K562 (cell line): Measurements from ENCODE around the gene SLC25A5. TPM values are rescaled to one million over a fixed set of nuclear protein-coding genes. Genes with fewer than 3 reads are reported as not detected.

Source experiments
- ARID2 ChIP-seq: fragments of 450-650 bp; IDR thresholded peaks from 2 replicates; pipeline ENCODE4 v1.6.1; 2017; ENCODE audit warnings: antibody characterized with exemption, mild to moderate bottlenecking
- CC2D1A ChIP-seq: fragments of 450-650 bp; IDR thresholded peaks from 2 replicates; pipeline ENCODE4 v1.6.1; 2017; ENCODE audit warnings: mild to moderate bottlenecking
- GABPB2 ChIP-seq: fragments of 250-450 bp; sonication (Bioruptor Pico); conservative IDR thresholded peaks from 2 replicates; pipeline ENCODE4 v1.5.1; 2021; ENCODE audit warnings: mild to moderate bottlenecking
- HDGF ChIP-seq: fragments of 450-650 bp; IDR thresholded peaks from 2 replicates; pipeline ENCODE4 v1.6.1; 2016
- L3MBTL2 ChIP-seq: fragments of 450-650 bp; IDR thresholded peaks from 2 replicates; pipeline ENCODE4 v1.6.1; 2016; ENCODE audit warnings: mild to moderate bottlenecking, moderate library complexity
- NR2C2 ChIP-seq, 2 experiments: fragments of 200-800 bp in 1 of 2; sonication (Bioruptor generic) in 1 of 2; sonication (generic) in 1 of 2; formaldehyde crosslinking in 1 of 2; IDR thresholded peaks; 2 replicates each; pipeline versions ENCODE4 v1.6.1 to v1.8.0; 2016 to 2022; ENCODE audit warnings: mild to moderate bottlenecking in 1 of 2, missing compliant biosample characterization in 1 of 2, missing genetic modification characterization in 1 of 2, missing genetic modification reagents in 1 of 2
- SMC3 ChIP-seq: conservative IDR thresholded peaks from 2 replicates; pipeline ENCODE4 v1.6.1; 2011; ENCODE audit warnings: low read depth, low read length, improper control_type of control experiment; ENCODE audit not compliant: insufficient read depth
- SOX6 ChIP-seq: fragments of 450-650 bp; IDR thresholded peaks from 2 replicates; pipeline ENCODE4 v1.6.1; 2014; ENCODE audit warnings: mild to moderate bottlenecking
- STAT5A ChIP-seq: IDR thresholded peaks from 2 replicates; pipeline ENCODE4 v1.6.1; 2012; ENCODE audit warnings: low read length, inconsistent platforms, borderline replicate concordance
- TEAD4 ChIP-seq, 2 experiments: sonication (generic) in 1 of 2; formaldehyde crosslinking in 1 of 2; IDR thresholded peaks; 2 replicates each; pipeline versions ENCODE4 v1.6.1 to v1.8.0; 2012 to 2022; ENCODE audit warnings: borderline replicate concordance in 1 of 2, inconsistent platforms in 1 of 2, low read length in 1 of 2, mild to moderate bottlenecking in 1 of 2, missing genetic modification reagents in 1 of 2
- XRCC5 ChIP-seq: fragments of 200-400 bp; formaldehyde crosslinking; IDR thresholded peaks from 2 replicates; pipeline ENCODE4 v1.6.1; 2017; ENCODE audit warnings: low read depth, mild to moderate bottlenecking, low read length
- polyA plus RNA-seq, 8 experiments: library from polyadenylated mRNA; depleted of rRNA in 4 of 8; stranded (reverse) in 5 of 8; unstranded in 3 of 8; fragments of >200 nt; fragmentation: Nextera tagmentation in 2 of 8; fragmentation: Illumina TruSeq in 1 of 8; extraction: Ambion mirVana in 2 of 8; extraction: Trizol in 1 of 8; gene quantifications; 2 replicates each; pipeline versions ENCODE4 v1.2.1 to v1.2.3, GENCODE V29; 2011 to 2014; ENCODE audit warnings: inconsistent platforms in 1 of 8, missing spikeins in 1 of 8
- total RNA-seq, 7 experiments: library from RNA; depleted of rRNA in 6 of 7; stranded (reverse); fragments of >200 nt in 6 of 7; fragmentation: Illumina TruSeq in 2 of 7; extraction: Trizol in 2 of 7; gene quantifications; 2 replicates each; pipeline versions ENCODE4 v1.2.1 to v1.2.3, GENCODE V29; 2011 to 2021; ENCODE audit warnings: low replicate concordance in 1 of 7
- TF ChIP-seq, protein P1 (sequence below): fragments of 450-650 bp; formaldehyde crosslinking; IDR thresholded peaks from 2 replicates; pipeline ENCODE4 v1.4.0; 2020; ENCODE audit warnings: mild to moderate bottlenecking, moderate library complexity
- TF ChIP-seq, protein P2 (sequence below): fragments of 450-650 bp; conservative IDR thresholded peaks from 2 replicates; pipeline ENCODE4 v1.6.1; 2016; ENCODE audit warnings: missing genetic modification characterization, low read depth, mild to moderate bottlenecking, control low read depth, missing compliant biosample characterization
- TF ChIP-seq, protein P3 (sequence below), 3 experiments: IDR thresholded peaks in 2 of 3; conservative IDR thresholded peaks in 1 of 3; 2 replicates each; pipeline ENCODE4 v1.5.1; 2011 to 2012; ENCODE audit warnings: low read length in 3 of 3, mild to moderate bottlenecking in 3 of 3, control low read depth in 2 of 3, improper control_type of control experiment in 1 of 3, inconsistent platforms in 1 of 3, low read depth in 1 of 3, mixed read lengths in 1 of 3, moderate library complexity in 1 of 3; ENCODE audit not compliant: insufficient read depth in 2 of 3
- TF ChIP-seq, protein P4 (sequence below): fragments of 450-650 bp; IDR thresholded peaks from 2 replicates; pipeline ENCODE4 v1.6.1; 2018; ENCODE audit not compliant: partially characterized antibody
- TF ChIP-seq, protein P5 (sequence below), 2 experiments: fragments of 450-650 bp; IDR thresholded peaks; 2 replicates each; pipeline ENCODE4 v1.6.1; 2016

SLC25A5 gene
- total and polyA plus RNA-seq, 9 of the 15 experiments (the other 6 are each of a cell fraction or from before 2014, with no cell fraction given) = 470 to 5,247 (median 596) TPM

DNA sequence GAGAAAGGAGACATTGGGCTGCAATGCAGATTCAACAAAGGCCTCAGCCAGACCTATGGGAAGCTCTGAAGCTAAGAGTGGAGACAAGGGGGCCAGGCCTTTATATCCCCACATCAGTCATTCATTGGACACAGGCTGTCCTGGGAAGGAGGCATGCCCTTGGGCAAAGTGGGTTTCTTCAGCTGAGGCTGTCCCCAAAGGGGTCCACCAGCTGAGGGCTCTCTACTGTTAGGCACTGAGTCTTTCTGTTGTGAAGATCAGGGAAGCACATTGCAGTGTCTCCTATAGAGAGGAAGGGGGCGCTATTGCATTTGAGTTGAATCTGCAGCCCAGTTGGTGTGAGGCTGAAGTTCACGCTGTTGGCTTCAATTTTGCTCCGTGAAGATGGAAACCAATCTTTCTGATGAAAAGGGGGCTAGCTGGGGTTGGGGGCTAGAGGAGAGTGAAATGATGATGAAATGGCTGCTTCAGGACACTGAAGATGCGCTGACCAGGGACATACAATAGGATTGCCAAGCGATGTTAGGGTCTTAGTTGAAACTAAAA lies 48.0 kb downstream of the SLC25A5 start (continued):
- no peak for TF ChIP-seq NR2C2 (CRISPR knock-in tag; IDR thresholded peaks at IDR 0.05)
- TF ChIP-seq NR2C2 (tag; IDR thresholded peaks at IDR 0.05) = peak; percentile 43; the same call in 1 of the 2 replicates
- TF ChIP-seq HDGF = 0 out of 2 replicates have a peak, but pooled peaks have one; percentile 29
- peak; percentile 83 for TF ChIP-seq CC2D1A
- TF ChIP-seq ARID2 = peak; percentile 70; the same call in 1 of the 2 replicates
- 0 out of 2 replicates have a peak, but pooled peaks have one; percentile 34 for TF ChIP-seq L3MBTL2
- TF ChIP-seq TEAD4 (IDR thresholded peaks at IDR 0.05; ENCODE audit: low read length) = 0 out of 2 replicates have a peak, but pooled peaks have one; percentile 20
- no peak for TF ChIP-seq TEAD4 (CRISPR knock-in tag; IDR thresholded peaks at IDR 0.05; ENCODE audit: borderline replicate concordance)
- TF ChIP-seq, protein P1, sequence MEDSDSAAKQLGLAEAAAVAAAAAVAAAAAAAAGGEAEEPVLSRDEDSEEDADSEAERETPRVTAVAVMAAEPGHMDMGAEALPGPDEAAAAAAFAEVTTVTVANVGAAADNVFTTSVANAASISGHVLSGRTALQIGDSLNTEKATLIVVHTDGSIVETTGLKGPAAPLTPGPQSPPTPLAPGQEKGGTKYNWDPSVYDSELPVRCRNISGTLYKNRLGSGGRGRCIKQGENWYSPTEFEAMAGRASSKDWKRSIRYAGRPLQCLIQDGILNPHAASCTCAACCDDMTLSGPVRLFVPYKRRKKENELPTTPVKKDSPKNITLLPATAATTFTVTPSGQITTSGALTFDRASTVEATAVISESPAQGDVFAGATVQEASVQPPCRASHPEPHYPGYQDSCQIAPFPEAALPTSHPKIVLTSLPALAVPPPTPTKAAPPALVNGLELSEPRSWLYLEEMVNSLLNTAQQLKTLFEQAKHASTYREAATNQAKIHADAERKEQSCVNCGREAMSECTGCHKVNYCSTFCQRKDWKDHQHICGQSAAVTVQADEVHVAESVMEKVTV (CRISPR knock-in tag) = peak; percentile 70
- peak; percentile 78 for TF ChIP-seq SMC3
- no peak for TF ChIP-seq STAT5A
- 0 out of 2 replicates have a peak, but pooled peaks have one; percentile 51 for TF ChIP-seq XRCC5
- TF ChIP-seq, protein P2, sequence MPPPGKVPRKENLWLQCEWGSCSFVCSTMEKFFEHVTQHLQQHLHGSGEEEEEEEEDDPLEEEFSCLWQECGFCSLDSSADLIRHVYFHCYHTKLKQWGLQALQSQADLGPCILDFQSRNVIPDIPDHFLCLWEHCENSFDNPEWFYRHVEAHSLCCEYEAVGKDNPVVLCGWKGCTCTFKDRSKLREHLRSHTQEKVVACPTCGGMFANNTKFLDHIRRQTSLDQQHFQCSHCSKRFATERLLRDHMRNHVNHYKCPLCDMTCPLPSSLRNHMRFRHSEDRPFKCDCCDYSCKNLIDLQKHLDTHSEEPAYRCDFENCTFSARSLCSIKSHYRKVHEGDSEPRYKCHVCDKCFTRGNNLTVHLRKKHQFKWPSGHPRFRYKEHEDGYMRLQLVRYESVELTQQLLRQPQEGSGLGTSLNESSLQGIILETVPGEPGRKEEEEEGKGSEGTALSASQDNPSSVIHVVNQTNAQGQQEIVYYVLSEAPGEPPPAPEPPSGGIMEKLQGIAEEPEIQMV (tag) = peak; percentile 82
- TF ChIP-seq, protein P3, sequence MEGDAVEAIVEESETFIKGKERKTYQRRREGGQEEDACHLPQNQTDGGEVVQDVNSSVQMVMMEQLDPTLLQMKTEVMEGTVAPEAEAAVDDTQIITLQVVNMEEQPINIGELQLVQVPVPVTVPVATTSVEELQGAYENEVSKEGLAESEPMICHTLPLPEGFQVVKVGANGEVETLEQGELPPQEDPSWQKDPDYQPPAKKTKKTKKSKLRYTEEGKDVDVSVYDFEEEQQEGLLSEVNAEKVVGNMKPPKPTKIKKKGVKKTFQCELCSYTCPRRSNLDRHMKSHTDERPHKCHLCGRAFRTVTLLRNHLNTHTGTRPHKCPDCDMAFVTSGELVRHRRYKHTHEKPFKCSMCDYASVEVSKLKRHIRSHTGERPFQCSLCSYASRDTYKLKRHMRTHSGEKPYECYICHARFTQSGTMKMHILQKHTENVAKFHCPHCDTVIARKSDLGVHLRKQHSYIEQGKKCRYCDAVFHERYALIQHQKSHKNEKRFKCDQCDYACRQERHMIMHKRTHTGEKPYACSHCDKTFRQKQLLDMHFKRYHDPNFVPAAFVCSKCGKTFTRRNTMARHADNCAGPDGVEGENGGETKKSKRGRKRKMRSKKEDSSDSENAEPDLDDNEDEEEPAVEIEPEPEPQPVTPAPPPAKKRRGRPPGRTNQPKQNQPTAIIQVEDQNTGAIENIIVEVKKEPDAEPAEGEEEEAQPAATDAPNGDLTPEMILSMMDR (IDR thresholded peaks at IDR 0.05 in 2 of 3, conservative IDR thresholded peaks at IDR 0.05 in 1 of 3; ENCODE audit: insufficient read depth in 2 of 3, low read depth in 1 of 3, low read length in 3 of 3) = peak; percentile 87 to 94 (median 92)
- TF ChIP-seq, protein P4, sequence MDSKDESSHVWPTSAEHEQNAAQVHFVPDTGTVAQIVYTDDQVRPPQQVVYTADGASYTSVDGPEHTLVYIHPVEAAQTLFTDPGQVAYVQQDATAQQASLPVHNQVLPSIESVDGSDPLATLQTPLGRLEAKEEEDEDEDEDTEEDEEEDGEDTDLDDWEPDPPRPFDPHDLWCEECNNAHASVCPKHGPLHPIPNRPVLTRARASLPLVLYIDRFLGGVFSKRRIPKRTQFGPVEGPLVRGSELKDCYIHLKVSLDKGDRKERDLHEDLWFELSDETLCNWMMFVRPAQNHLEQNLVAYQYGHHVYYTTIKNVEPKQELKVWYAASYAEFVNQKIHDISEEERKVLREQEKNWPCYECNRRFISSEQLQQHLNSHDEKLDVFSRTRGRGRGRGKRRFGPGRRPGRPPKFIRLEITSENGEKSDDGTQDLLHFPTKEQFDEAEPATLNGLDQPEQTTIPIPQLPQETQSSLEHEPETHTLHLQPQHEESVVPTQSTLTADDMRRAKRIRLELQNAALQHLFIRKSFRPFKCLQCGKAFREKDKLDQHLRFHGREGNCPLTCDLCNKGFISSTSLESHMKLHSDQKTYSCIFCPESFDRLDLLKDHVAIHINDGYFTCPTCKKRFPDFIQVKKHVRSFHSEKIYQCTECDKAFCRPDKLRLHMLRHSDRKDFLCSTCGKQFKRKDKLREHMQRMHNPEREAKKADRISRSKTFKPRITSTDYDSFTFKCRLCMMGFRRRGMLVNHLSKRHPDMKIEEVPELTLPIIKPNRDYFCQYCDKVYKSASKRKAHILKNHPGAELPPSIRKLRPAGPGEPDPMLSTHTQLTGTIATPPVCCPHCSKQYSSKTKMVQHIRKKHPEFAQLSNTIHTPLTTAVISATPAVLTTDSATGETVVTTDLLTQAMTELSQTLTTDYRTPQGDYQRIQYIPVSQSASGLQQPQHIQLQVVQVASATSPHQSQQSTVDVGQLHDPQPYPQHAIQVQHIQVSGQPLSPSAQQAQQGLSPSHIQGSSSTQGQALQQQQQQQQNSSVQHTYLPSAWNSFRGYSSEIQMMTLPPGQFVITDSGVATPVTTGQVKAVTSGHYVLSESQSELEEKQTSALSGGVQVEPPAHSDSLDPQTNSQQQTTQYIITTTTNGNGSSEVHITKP = peak; percentile 11
- peak; percentile 15; the same call in 1 of the 2 replicates for TF ChIP-seq SOX6
- TF ChIP-seq, protein P5, sequence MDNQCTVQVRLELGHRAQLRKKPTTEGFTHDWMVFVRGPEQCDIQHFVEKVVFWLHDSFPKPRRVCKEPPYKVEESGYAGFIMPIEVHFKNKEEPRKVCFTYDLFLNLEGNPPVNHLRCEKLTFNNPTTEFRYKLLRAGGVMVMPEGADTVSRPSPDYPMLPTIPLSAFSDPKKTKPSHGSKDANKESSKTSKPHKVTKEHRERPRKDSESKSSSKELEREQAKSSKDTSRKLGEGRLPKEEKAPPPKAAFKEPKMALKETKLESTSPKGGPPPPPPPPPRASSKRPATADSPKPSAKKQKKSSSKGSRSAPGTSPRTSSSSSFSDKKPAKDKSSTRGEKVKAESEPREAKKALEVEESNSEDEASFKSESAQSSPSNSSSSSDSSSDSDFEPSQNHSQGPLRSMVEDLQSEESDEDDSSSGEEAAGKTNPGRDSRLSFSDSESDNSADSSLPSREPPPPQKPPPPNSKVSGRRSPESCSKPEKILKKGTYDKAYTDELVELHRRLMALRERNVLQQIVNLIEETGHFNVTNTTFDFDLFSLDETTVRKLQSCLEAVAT (IDR thresholded peaks at IDR 0.05) = 0 out of 4 replicates have a peak, but pooled peaks of 1 of the 2 experiments have one; percentile 55
- no peak for TF ChIP-seq GABPB2 (CRISPR knock-in tag)
